Endothelial cell (in vitro differentiated cells): ENCODE results near the gene LRRC49. TPM values are rescaled to one million over a fixed set of nuclear protein-coding genes. Genes with fewer than 3 reads are reported as not detected.

Source experiments
- DNase-seq: peaks from one replicate; pipeline ENCODE4 v3.0.0; 2021; ENCODE audit warnings: low spot score
- H3K27ac Mint-ChIP-seq: one replicate; pipeline ENCODE4 v1.8.0; 2021; ENCODE audit warnings: mixed read lengths, inconsistent platforms; ENCODE audit not compliant: unreplicated experiment
- H3K27me3 Mint-ChIP-seq: one replicate; pipeline ENCODE4 v1.8.0; 2021; ENCODE audit warnings: mild to moderate bottlenecking, moderate library complexity, mixed read lengths, inconsistent platforms; ENCODE audit not compliant: unreplicated experiment
- H3K36me3 Mint-ChIP-seq: one replicate; pipeline ENCODE4 v1.8.0; 2021; ENCODE audit warnings: mild to moderate bottlenecking, low read depth, mixed read lengths, inconsistent platforms; ENCODE audit not compliant: unreplicated experiment
- H3K4me1 Mint-ChIP-seq: one replicate; pipeline ENCODE4 v1.8.0; 2021; ENCODE audit warnings: mild to moderate bottlenecking, mixed read lengths, inconsistent platforms; ENCODE audit not compliant: unreplicated experiment
- H3K4me3 Mint-ChIP-seq: one replicate; pipeline ENCODE4 v1.8.0; 2021; ENCODE audit warnings: mild to moderate bottlenecking, mixed read lengths, inconsistent platforms; ENCODE audit not compliant: unreplicated experiment
- H3K9me3 Mint-ChIP-seq: one replicate; pipeline ENCODE4 v1.8.0; 2021; ENCODE audit warnings: mixed read lengths, inconsistent platforms; ENCODE audit not compliant: unreplicated experiment
- total RNA-seq: library from RNA; stranded (reverse); fragmentation: NEBNext Ultra II Directional; extraction: Animal tissue kit (Norgen Biotek cat#: 25700); gene quantifications from one replicate; pipeline ENCODE4 v1.2.1, GENCODE V29; 2021; ENCODE audit not compliant: unreplicated experiment
- TF ChIP-seq, protein P1 (sequence below): fragments of 200-600 bp; sonication (generic); IDR thresholded peaks from one replicate; pipeline ENCODE4 v1.5.0; 2021; ENCODE audit warnings: antibody characterized with exemption; ENCODE audit not compliant: unreplicated experiment

LRRC49 gene
- total RNA-seq, 1 donor from 2014 or later = 4.2 TPM

DNA sequence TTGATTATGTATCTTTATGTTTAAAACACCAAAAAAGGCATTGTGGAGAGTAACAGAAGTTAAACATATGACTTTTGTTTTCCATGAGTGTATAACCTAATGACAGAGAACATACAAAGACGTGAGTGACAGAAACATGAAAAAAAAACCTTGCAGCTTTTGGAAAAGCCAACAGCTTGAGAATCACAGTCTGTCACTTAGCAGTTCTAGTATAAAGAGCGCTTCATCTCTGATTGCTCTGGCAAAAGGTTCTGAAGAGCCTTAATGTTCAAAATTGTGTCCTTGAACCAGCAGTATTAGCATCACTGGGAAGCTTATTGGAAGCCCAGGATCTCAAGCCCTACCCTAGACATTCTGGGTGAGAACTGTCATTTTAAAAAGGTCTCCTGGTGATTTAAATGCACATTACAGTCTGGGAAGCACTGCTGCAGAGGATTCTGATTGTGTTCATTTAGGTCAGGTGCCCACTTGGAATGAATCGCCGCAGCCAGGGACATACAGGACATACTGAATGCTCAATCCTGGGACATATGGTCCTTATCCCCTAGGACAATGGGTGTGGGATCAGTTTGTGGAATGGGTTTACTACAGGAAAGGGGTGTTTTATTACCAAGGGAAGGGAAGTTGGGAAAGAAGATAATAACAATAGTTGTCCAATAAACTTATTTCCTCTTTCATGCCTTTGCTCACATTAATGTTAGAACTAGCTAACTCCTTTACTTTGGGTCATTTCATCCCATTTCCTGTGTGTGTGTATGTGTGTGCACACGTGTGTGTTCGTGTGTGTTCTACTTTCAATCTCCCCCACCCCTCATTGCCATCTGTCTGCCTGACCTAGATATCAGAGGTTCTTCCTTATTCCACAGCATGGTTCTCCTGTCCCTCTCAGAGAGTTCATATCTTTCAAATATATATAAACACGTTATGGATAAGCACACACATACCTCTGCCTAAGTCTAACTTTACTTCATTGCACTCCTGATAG, 55.0 kb downstream of the LRRC49 start:
- Mint-ChIP-seq H3K4me3 (no peak overlapping the region), H3K27me3 (no peaks in the 10 kb centered on the region), H3K27ac (no peak overlapping the region), H3K4me1 (peaks cover 17% of the 10 kb centered on the region), H3K9me3 (no peaks in the 10 kb centered on the region), H3K36me3 (no peaks in the 10 kb centered on the region)
- no peak for DNase-seq
- TF ChIP-seq, protein P1, sequence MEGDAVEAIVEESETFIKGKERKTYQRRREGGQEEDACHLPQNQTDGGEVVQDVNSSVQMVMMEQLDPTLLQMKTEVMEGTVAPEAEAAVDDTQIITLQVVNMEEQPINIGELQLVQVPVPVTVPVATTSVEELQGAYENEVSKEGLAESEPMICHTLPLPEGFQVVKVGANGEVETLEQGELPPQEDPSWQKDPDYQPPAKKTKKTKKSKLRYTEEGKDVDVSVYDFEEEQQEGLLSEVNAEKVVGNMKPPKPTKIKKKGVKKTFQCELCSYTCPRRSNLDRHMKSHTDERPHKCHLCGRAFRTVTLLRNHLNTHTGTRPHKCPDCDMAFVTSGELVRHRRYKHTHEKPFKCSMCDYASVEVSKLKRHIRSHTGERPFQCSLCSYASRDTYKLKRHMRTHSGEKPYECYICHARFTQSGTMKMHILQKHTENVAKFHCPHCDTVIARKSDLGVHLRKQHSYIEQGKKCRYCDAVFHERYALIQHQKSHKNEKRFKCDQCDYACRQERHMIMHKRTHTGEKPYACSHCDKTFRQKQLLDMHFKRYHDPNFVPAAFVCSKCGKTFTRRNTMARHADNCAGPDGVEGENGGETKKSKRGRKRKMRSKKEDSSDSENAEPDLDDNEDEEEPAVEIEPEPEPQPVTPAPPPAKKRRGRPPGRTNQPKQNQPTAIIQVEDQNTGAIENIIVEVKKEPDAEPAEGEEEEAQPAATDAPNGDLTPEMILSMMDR = no peak

DNA sequence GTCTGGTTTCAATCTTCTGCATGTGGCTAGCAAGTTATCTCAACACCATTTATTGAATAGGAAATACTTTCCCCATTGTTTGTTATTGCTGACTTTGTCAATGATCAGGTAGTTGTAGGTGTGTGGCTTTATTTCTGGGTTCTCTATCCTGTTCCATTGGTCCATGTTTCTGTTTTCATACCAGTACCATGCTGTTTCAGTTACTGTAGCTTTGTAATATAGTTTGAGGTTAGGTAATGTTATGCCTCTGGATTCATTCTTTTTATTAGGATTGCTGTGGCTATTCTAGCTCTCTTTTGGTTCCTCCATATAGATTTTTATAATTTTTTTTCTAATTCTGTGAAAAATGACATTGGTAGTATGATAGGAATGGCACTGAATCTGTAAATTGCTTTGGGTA, 58.3 kb downstream of the LRRC49 start:
- H3K4me3 Mint-ChIP-seq = no peak overlapping the region
- no peaks in the 10 kb centered on the region for H3K9me3 Mint-ChIP-seq
- H3K36me3 Mint-ChIP-seq = no peaks in the 10 kb centered on the region
- H3K27me3 Mint-ChIP-seq = no peaks in the 10 kb centered on the region
- no peak for DNase-seq
- TF ChIP-seq, protein P1 = no peak
- no peak overlapping the region for H3K27ac Mint-ChIP-seq
- peaks cover 17% of the 10 kb centered on the region for H3K4me1 Mint-ChIP-seq

GRCh38 chr15:70954171-70954570, 61.5 kb downstream of the LRRC49 start:
- no peak overlapping the region for H3K4me3 Mint-ChIP-seq
- H3K27ac Mint-ChIP-seq = no peak overlapping the region
- no peaks in the 10 kb centered on the region for H3K36me3 Mint-ChIP-seq
- no peak for DNase-seq
- H3K27me3 Mint-ChIP-seq = no peaks in the 10 kb centered on the region
- no peaks in the 10 kb centered on the region for H3K9me3 Mint-ChIP-seq
- H3K4me1 Mint-ChIP-seq = no peaks in the 10 kb centered on the region
- TF ChIP-seq, protein P1 = no peak

DNA sequence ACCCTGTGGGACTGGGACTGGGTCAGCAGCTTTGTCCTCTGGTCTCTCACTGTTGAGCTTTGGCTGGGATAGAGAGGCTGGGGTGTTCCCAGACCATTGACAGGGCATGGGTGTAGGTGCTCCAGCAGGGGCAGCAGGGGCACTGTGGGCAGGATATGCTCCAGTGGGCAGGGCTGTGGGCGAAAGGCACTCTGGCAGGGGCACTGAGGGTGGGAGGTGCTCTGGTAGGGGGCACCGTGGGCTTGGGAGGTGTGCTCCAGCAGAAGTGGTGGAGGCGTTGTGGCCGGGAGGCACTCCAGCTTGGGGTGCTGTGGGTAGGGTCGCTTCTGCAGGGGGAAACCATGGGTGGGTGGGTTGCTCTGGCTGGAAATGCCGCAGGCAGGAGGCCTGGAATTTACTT, 62.1 kb downstream of the LRRC49 start:
- DNase-seq = no peak
- Mint-ChIP-seq H3K27ac (no peak overlapping the region), H3K36me3 (no peaks in the 10 kb centered on the region), H3K4me1 (no peaks in the 10 kb centered on the region), H3K4me3 (no peak overlapping the region), H3K9me3 (no peaks in the 10 kb centered on the region), H3K27me3 (no peaks in the 10 kb centered on the region)
- TF ChIP-seq, protein P1 = no peak

DNA sequence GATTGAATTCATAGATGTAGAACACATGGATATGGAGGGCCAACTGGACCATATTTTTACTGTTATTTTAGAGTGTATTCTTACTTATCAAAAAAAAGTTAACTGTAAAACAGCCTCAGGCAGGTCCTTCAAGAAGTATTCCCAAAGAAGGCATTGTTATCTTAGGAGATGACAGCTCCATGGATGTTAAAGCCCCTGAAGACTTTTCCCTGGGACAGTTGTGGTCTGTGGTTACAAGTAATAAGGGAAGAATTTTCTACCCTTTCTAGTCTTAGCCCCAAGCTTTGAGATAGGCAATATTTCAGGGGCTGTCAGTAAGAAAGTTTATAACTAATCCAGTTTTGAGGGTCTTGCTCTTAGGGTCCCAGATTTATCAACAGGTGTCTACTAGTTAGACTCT, 62.5 kb downstream of the LRRC49 start:
- Mint-ChIP-seq H3K4me1 (no peaks in the 10 kb centered on the region), H3K36me3 (no peaks in the 10 kb centered on the region), H3K27me3 (no peaks in the 10 kb centered on the region), H3K27ac (no peak overlapping the region), H3K9me3 (no peaks in the 10 kb centered on the region), H3K4me3 (no peak overlapping the region)
- TF ChIP-seq, protein P1 = no peak
- DNase-seq = no peak
